ENCODE measurements around the gene B4GAT1. TPM values are rescaled to one million over a fixed set of nuclear protein-coding genes. Genes with fewer than 3 reads are reported as not detected.
A peak's percentile ranks its signal among the peaks of the same experiment; 100 is the strongest.

Gene B4GAT1
- total and polyA plus RNA-seq, 8 donors, result 3.5 to 22.3 (median 17.4) TPM

GRCh38 chr11:66317723-66318599 lies 29.5 kb downstream of the B4GAT1 start:
- H3K4me3 ChIP-seq, result peak overlapping the region in 1 of 4 donors; percentile 56
- intact Hi-C loops (cut with DNase I; ENCODE audit: low total_unique reads), result loop anchor here (10.0 kb wide), 1 partner anchor 67 kb away; no protein-coding TSS in a partner anchor

GRCh38 chr11:66317322-66317722 lies 30.1 kb downstream of the B4GAT1 start:
- H3K9me3 ChIP-seq, result no peaks in the 10 kb centered on the region
- WGBS, 5 donors, result 21 to 33% (median 29%) methylated on average over 11 to 14 of the region's 14 CpGs
- H3K4me3 ChIP-seq, result peak overlapping the region; percentile 46 to 56 (median 52)
- H3K27me3 ChIP-seq, result peaks cover 0 to 12% (median 0%) of the 10 kb centered on the region in 3 donors
- TF ChIP-seq EP300 (IDR thresholded peaks at IDR 0.05), result no peak
- no peak for TF ChIP-seq CTCF (IDR thresholded peaks at IDR 0.05)
- no peak for TF ChIP-seq POLR2AphosphoS5 (IDR thresholded peaks at IDR 0.05)
- TF ChIP-seq POLR2A (IDR thresholded peaks at IDR 0.05), result no peak
- no peaks in the 10 kb centered on the region for H3K36me3 ChIP-seq
- DNase-seq, result peak in 1 of 2 donors; percentile 81
- H3K4me1 ChIP-seq, result peaks cover 45 to 63% (median 61%) of the 10 kb centered on the region in 4 donors
- H3K27ac ChIP-seq, result peak overlapping the region; percentile 65 to 94 (median 84)
- intact Hi-C loops (cut with DNase I; ENCODE audit: low total_unique reads), result loop anchor here (10.0 kb wide), 1 partner anchor 67 kb away; no protein-coding TSS in a partner anchor

More at GRCh38 chr11:66317723-66318599, 29.5 kb downstream of the B4GAT1 start:
- TF ChIP-seq CTCF (IDR thresholded peaks at IDR 0.05), result no peak
- TF ChIP-seq POLR2AphosphoS5 (IDR thresholded peaks at IDR 0.05), result peak in 2 of 3 donors; percentile 39 to 43
- no peaks in the 10 kb centered on the region for H3K36me3 ChIP-seq
- 42 to 49% (median 43%) methylated on average over 13 to 16 of the region's 16 CpGs for WGBS, 5 donors
- peaks cover 44 to 61% (median 58%) of the 10 kb centered on the region in 4 donors for H3K4me1 ChIP-seq
- peak; percentile 36 to 91 for DNase-seq
- H3K27me3 ChIP-seq, result peaks cover 0 to 12% (median 0%) of the 10 kb centered on the region in 3 donors
- H3K27ac ChIP-seq, result peak overlapping the region; percentile 65 to 94 (median 84)
- H3K9me3 ChIP-seq, result no peaks in the 10 kb centered on the region

GRCh38 chr11:66316849-66317251 lies 30.6 kb downstream of the B4GAT1 start, which contains the start of gene CD248:
Gene CD248, minus strand, starts transcription at chr11:66317044. Its CDS starts 17 bp downstream, at chr11:66317027.
- H3K9me3 ChIP-seq, result no peaks in the 10 kb centered on the region
- peaks cover 45 to 64% (median 62%) of the 10 kb centered on the region in 4 donors for H3K4me1 ChIP-seq
- intact Hi-C loops (cut with DNase I; ENCODE audit: low total_unique reads), result loop anchor here (10.0 kb wide), 1 partner anchor 68 kb away; no protein-coding TSS in a partner anchor
- TF ChIP-seq EP300 (IDR thresholded peaks at IDR 0.05), result no peak
- no peak for TF ChIP-seq CTCF (IDR thresholded peaks at IDR 0.05)
- no peak for TF ChIP-seq POLR2AphosphoS5 (IDR thresholded peaks at IDR 0.05)
- TF ChIP-seq POLR2A (IDR thresholded peaks at IDR 0.05), result no peak
- H3K36me3 ChIP-seq, result no peaks in the 10 kb centered on the region
- H3K27ac ChIP-seq, result peak within 1 kb of the TSS; percentile 65 to 94 (median 84)
- H3K4me3 ChIP-seq, result peak within 1 kb of the TSS; percentile 46 to 56 (median 52)
- 3 to 27% (median 21%) methylated on average over 8 to 29 of the region's 29 CpGs for WGBS, 5 donors
- DNase-seq, result peak in 1 of 2 donors; percentile 94
- H3K27me3 ChIP-seq, result peaks cover 0 to 12% (median 0%) of the 10 kb centered on the region in 3 donors

All from stomach (tissue), 9 donors.